ENCODE measurements around the gene APRT. TPM values are rescaled to one million over a fixed set of nuclear protein-coding genes. Genes with fewer than 3 reads are reported as not detected.
"Not testable (repeated sequence)": the region's sequence is repeated elsewhere in the genome, so short reads cannot be mapped to it uniquely, and the experiment has no call there.

APRT gene
- total RNA-seq, 1 donor from 2014 or later, result 300 TPM

- DNase-seq (ENCODE audit: low read depth), result no peak
- H3K4me3 ChIP-seq (ENCODE audit: low read depth, low read length), result no peak overlapping the region
- TF ChIP-seq CTCF (conservative IDR thresholded peaks at IDR 0.05; ENCODE audit: low read depth, low read length), result no peak
Measured at GRCh38 chr16:88778271-88778525, 33.5 kb downstream of the APRT start.

DNA sequence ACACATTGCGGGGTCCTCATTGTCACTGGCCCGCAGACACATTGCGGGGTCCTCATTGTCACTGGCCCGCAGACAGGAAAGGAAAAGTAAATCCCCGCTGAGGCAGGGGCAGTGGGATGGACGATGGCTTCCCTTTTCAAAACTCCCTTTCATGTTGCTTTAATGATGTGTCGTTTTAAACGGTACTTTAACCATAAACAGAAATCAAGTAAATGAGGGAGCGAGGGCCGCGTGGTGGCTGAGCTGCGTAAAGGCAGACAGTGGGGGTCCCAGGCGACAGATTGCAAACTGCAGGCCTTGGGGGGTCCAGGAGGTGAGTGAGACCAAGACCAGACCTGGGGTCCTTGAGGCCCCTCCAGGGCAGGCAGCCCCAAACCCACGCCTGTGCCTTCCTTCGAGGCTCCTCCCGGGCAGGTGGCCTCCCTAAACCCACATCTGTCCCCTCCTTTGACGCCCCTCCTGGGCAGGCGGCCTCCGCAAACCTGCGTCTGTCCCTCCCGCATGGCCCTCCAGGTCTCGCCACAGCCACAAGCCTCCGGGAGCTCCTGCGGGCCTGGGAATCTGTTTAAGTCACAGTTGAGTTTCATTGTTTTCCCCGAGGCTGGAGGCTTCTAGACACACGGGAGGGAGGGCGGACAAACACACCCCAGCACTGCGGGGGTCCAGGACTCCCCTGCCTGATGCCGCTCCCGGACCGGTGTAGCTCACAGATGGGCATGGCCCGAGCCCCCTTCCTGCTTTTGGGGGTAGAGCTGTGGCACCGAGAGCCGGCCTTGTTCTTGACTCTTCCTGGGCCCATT lies 34.1 kb downstream of the APRT start:
- no peak for TF ChIP-seq CTCF (conservative IDR thresholded peaks at IDR 0.05; ENCODE audit: low read depth, low read length)
- H3K4me3 ChIP-seq (ENCODE audit: low read depth, low read length), result no peak overlapping the region
- DNase-seq (ENCODE audit: low read depth), result no peak

GRCh38 chr16:88775825-88776224 lies 35.9 kb downstream of the APRT start:
- DNase-seq (ENCODE audit: low read depth), result no peak
- TF ChIP-seq CTCF (conservative IDR thresholded peaks at IDR 0.05; ENCODE audit: low read depth, low read length), result no peak
- no peak overlapping the region for H3K4me3 ChIP-seq (ENCODE audit: low read depth, low read length)

- no peak for TF ChIP-seq CTCF (conservative IDR thresholded peaks at IDR 0.05; ENCODE audit: low read depth, low read length)
- no peak overlapping the region for H3K4me3 ChIP-seq (ENCODE audit: low read depth, low read length)
- DNase-seq (ENCODE audit: low read depth), result no peak
Measured at GRCh38 chr16:88774544-88775393, 37.0 kb downstream of the APRT start.

DNA sequence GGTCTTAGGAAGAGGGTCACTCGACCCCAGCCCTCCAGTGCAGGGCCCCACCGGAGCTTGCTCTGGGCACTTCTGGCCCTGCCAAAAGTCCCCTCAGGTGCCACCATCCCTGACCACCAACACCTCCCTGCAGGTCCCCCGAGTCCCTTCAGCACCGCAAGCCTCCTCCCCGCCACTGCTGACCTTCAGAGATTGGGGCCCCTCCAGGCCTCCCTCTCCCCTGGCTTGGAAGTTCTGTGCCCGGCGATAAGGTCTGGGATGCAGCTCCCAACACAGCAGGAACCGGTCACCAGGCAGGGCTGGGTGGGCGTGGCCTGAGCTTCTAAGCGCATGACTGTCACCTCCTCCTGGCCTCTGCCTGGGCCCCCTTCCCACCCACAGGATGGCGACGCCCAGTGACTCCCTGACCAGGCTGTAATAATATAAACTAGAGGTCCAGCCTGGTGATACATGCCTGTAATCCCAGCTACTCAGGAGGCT lies 37.9 kb downstream of the APRT start:
- DNase-seq (ENCODE audit: low read depth), result no peak
- no peak overlapping the region for H3K4me3 ChIP-seq (ENCODE audit: low read depth, low read length)
- no peak for TF ChIP-seq CTCF (conservative IDR thresholded peaks at IDR 0.05; ENCODE audit: low read depth, low read length)

DNA sequence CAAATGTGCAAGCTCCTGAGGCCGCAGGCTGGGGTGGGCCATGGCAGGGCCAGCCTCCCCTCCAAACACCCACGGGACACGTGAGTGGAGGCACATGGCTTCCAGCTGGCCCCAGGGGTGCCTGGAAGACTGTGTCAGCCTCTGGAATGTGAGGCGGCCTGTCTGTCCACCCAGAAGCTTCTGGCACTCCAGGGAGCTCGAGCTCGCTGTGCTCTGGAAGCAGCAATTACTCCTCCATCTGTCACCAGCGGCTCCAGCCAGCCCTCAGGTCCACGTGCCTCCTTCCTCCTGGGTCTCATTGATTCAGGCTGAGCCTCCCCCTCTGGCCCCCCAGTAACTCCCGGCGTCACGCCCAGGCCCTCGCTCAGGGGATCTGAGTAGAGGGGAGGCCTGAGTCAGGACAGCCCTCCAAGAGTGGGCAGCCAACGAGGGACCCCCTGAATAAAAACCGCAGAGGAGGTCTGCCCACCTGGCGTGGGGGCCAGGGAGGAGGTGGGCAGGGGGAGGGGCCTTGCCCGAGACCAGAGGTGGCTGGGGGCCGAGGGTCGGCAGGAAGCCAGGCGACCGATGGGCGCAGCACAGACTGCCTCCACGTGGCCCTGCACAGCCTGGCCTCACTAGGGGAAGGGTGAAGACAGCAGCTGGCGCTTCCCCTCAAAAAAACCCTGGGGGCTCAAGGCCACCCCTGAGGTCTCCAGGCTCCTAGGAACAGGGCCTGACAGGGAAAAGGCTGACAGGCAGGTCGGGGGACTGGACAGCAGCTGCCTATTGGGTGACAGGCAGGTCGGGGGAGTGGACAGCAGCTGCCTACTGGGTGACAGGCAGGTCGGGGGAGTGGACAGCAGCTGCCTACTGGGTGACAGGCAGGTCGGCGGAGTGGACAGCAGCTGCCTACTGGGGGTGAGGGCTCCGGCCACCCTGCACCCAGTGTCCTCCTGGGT lies 38.6 kb downstream of the APRT start:
- DNase-seq (ENCODE audit: low read depth), result no peak
- H3K4me3 ChIP-seq (ENCODE audit: low read depth, low read length), result no peak overlapping the region
- no peak for TF ChIP-seq CTCF (conservative IDR thresholded peaks at IDR 0.05; ENCODE audit: low read depth, low read length)

- not testable (repeated sequence) for DNase-seq (ENCODE audit: low read depth); H3K4me3 ChIP-seq (ENCODE audit: low read depth, low read length)
Measured at GRCh38 chr16:88771781-88772180, 39.9 kb downstream of the APRT start.

All from epithelial cell of proximal tubule (primary cell).